HG03280 (cell line): Measurements from ENCODE around the gene ZNRF3.
"Not testable (repeated sequence)": the region's sequence is repeated elsewhere in the genome, so short reads cannot be mapped to it uniquely, and the experiment has no call there.

Source experiments
- ATAC-seq: cut with Tn5 transposase; IDR thresholded peaks from one replicate; pipeline ENCODE4 v1.9.1; 2021; ENCODE audit warnings: mild to moderate bottlenecking, moderate library complexity; ENCODE audit not compliant: unreplicated experiment

Gene ZNRF3

DNA sequence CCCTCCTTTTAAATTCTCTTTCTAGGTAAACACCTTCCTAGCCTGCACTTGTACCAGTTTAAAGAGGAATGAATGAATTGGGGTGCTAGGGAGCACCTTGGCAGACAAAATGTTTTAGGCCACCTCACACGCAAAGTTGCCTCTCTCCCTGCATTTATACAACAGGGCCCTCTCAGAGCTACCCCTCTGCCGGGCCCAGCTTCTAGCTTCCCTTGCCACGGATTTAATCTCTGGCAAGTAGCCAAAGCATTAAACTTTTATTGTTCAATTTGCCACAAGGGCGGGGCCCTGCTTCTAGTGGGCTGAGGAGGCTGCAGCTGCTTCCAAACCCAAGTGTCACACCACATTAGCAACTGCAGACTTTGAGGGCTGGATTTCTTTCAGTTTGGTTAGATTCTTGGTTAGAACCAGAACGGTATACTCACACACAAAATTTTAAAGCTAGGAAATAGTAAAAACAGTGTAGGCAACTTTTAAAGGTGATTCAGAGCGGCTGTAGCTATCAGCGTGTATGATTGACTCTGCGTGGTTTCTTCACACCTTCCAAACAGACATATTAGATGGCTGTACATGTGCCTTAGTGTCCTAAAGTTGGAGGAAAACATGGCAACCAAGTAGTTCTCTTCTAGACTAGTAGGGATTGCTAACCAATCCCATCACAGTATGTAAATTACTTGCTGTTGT lies 196.0 kb downstream of the ZNRF3 start:
- ATAC-seq, result no peak

DNA sequence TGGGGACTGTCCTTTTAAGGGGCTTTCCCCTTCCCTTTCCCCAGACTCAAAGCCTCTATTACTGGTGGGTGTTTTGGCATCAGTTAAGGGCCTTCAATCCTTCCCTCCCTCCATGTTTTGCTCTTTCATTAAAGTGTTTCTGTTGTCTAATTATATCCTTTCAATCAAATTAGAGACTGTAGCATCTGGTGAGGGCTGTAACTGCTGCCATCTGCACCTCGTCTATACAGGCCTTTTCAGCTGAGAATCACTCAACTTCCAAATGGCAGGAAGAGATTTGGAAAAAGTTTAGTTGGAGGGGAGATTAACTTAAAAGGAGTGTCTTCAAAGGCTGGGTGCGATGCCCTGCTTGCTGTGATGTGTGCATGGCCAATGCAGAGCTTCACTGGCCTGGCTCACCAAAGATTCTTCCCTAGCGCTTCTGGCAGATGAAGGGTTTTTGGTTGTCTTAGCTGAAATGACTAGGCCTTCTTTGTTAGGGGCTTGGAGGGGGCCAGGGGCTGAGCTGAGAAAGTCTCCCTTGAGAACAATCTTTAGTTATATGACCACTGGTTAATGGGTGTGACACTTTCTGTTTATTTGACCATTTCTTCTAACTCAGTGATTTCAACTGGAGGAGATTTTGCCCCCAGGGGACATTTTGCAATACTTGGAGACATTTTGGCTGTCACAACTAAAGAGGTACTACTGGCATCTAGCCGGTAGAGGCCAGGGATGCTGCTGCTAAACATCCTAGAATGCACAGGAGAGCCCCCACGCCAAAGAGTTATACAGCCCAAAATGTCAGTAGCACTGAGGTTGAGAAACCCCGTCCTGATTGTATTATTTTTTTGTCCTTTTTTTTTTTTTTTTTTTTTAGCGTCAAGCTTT lies 197.0 kb downstream of the ZNRF3 start:
- ATAC-seq, result no peak

DNA sequence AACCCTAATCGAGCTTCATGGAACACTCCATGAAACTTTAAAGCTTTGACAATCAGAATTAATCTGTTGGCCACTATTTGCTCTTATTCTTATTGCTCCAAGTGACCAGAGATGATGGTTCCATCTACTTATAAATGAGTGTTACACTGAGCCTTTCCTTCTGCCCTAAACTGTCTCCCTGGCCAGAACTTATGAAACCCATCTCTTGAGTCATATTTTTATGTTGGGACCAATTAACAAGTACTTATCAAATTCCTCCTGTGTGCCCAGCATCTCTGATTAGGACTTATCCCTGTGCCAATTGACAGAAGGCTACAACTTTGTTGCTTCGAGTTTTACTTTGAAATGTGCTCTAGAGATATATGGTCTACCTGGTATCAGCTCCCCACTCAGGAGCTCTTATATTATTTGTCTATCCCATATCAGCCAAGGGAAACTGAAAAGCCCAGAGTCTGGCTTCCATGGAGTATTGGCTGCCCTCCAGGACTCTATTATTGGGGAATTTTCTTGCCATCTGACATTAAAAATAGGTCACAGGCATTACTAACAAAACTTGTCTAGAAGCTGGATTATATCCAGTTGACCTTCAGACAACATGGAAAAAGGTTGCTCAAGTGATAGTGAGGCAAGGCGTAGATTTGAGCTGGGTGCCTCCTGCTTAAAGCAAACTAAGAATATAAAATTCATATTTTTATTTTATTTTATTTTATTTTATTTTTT lies 198.3 kb downstream of the ZNRF3 start:
- ATAC-seq, result no peak

DNA sequence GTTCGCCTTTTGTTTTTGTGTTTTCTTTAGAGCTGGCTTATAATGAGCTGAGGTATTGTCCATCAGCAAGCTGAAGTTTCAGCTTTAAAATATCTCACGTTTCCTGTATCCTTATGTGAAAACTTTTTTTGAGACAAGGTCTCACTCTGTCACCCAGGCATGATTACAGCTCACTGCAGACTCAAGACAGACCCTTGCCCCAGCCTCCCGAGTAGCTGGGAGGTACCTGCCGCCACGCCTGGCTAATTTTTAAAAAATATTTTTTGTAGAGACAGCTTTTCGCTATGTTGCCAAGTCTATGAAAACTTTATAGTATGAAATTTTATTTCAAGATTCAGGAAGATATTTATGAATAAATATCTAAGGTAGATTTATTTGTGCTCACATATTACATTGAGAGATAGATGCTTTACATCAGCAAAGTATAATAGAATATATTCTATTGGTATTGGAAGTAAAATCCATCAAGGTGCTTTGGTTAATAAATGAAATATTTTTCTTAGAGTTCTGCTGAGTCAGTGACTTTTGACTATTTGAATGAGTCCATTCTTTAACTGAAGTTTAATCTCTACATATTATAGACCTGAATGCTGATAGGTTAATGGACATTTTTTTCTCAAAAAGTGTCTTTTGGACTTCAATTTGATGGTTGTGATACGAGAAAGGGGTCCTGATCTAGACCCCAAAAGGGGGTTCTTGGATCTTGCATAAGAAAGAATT lies 199.6 kb downstream of the ZNRF3 start:
- ATAC-seq, result no peak

DNA sequence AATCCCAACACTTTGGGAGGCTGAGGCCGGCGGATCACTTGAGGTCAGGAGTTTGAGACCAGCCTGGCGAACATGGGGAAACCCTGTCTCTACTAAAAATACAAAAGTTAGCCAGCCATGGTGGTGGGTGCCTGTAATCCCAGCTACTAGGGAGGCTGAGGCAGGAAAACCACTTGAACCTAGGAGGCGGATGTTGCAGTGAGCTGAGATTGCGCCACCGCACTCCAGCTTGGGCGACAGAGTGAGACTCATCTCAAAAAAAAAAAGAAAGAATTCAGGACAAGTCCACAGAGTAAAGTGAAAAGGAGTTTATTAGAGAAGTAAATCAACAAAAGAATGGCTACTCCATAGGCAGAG lies 200.2 kb downstream of the ZNRF3 start:
- ATAC-seq, result not testable (repeated sequence)

DNA sequence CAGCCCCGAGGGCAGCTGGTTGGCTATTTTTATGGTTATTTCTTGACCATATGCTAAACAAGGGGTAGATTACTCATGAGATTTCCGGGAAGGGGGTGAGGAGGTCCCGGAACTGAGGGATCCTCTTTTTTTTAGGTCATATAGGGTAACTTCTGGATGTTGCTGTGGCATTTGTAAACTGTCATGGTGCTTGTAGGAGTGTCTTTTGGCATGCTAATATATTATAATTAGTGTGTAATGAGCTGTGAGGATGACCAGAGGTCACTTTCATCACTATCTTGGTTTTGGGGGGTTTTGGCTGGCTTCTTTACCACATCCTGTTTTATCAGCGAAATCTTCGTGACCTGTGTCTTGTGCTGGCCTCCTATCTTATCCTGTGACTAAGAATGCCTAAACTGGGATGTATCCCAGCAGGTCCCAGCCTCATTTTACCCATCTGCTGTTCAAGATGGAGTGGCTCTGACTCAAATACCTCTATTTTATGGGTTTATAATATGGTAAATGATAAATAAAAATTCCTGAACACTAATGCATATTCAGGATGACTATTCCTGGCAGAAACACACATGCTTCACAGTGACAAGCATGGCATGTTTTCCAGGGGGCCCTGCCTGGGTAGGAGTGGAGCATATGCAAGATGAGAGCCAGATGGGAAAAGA lies 200.7 kb downstream of the ZNRF3 start:
- ATAC-seq, result no peak

DNA sequence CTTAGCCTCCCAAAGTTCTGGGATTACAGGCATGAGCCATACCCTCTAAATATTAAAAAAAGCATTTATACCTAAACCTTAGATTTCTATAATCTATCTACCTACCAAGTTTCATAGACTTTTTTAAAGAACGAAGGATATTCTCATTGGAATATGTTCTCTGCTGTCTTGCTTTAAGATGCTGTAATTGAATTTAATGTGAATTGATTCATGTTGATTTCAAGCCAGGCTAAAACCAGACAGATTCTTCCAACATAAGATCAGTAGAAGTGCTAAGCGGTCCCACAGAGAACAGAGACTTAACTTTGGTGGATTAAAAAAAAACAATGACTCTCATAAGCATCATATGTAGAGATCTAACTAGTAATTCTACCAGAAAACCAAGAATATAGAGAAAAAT lies 203.6 kb downstream of the ZNRF3 start:
- ATAC-seq, result no peak

DNA sequence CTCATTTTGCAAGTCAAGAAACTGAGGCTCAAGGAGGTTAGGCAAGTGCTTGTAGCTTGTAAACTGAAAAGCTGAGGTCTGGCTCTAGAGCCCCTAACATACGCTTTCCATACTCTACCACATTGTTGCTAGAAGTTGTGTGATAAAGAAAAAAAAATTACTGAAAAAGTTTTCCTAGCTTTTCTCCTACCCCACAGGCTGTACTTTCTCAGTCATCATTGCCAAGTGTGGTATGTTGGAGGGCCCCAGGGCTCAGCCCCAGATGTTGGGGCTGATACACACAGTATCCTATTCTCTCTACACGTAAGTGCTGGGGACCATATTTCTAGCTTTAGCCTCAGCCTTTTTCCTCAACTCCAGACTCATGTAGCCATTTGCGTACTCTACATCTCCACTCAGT lies 205.4 kb downstream of the ZNRF3 start:
- ATAC-seq, result no peak

DNA sequence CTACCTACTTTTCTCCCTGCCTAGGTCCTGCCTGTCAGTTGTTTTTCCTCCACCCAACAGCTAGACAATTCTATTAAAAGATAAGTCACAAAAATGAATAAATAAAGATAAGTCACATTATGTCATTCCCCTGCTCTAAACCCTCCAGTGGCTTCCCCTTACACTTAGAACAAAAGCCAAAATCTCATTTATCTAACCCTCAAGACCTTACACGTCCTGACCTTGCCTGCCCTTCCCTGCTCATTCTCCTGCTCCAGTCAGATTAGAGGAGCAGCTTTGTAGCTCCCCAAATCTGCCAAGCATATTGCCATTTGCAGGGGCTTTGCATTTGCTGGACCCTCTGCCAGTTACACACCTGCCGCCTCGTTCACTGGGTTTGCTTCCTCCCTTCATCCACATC lies 206.1 kb downstream of the ZNRF3 start:
- ATAC-seq, result no peak

DNA sequence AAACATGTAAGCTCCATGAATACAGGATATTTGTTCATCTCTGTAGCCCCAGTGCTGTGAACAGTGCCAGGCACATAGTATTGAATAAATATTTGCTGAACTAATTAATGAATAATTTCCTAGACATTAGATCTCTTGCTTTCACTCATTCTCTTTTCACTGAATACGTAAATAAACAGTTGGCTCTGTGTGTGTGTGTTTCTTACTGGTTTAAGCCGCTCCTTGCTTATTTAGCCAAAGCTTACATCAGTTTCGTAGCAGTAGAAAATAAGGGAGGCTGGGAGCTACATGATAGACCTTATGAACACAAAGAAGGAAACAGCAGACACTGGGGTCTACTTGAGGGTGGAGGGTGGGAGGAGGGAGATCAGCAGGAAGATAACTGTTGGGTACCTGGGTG lies 206.7 kb downstream of the ZNRF3 start:
- no peak for ATAC-seq

DNA sequence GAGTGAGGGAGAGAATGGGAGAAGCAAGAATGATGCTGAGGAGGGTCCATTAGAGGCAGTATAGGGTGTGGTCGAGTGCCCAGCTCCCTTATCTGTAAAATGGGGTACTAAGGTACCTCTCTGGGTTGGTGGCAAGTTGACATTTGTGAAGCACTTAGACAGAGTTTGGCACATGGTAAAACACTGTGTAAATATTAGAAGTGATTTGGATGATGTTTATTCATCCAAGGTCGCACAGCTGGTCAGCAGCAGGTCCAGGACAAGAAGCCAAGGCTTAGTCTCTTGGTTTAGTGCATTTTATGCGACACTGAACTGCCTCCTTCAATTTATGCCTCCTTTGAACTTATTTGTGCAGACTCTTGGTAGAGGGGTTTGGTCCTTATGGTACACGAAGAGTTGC lies 208.9 kb downstream of the ZNRF3 start:
- ATAC-seq, result no peak

DNA sequence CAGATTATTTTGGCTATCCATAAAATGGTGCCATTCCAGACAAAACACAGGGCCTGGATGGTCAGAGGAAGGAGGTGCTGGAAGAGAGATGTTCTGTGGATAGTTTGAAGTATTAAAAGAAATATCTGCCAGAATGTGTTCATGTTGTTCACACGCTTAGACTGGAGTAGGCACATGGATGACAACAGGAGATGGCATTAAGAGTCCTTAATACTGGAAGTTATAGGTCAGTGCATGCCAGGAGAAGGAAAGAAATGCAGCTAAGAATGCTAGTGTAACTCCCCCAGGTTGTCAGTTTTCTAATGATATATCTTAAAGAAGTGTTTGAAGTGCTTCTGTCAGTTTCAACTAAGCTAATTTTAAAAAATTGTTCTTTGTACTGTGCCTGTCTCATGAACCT lies 209.7 kb downstream of the ZNRF3 start:
- ATAC-seq, result no peak

DNA sequence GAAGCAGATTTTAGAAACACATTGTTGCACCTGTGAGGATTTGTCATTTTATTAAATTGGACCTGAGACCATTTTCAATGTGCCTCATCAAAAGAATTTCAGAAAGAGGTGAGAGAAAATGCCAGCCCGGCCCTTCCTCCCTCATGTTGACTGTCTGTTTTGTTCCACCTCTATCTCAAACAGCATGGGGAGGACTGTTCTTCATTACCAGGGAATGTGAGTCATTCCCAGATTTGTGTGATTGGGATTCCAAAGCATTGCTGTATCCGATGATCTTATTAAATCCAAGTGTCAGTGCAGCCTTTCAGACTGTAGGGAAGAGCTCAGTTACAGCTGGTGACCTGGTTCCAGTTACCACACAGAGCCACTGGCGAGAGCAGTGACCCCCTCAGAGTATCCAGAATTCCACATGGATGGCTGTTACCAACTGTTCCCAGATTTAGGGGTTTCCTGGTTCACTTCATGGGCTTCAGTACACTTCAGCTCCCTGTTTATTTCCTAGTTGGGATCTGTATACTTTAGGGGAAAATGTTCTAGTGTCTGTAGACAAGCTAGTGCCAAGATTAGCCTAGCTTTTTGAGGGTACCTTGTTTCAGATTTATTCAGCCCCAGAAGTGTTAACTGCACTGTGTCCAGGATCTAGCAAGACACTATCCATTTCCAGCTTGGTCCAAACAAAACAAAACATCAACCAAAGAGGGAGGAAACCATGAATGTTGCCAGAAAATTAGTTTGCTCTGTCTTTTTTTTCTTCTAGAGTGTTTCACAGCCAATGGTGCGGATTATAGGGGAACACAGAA lies 210.3 kb downstream of the ZNRF3 start:
- no peak for ATAC-seq

DNA sequence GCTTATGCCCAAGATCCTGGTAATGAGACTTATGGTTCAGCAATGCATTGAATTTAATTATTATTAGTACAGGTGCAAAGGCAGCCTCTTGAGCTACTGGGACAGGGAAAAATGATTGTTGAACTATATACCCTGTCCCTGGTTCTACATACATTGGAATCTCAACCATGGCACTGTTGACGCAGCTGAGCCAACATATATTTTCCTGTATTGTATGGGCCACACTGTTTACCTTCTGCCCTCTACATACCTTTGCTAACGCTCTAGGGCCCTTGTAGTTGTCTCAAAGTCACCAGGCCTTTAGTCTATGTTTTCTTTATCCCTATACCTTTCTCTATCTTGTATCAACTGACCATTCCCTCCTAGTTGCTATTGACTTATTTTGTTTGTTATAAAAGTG lies 212.1 kb downstream of the ZNRF3 start:
- no peak for ATAC-seq

DNA sequence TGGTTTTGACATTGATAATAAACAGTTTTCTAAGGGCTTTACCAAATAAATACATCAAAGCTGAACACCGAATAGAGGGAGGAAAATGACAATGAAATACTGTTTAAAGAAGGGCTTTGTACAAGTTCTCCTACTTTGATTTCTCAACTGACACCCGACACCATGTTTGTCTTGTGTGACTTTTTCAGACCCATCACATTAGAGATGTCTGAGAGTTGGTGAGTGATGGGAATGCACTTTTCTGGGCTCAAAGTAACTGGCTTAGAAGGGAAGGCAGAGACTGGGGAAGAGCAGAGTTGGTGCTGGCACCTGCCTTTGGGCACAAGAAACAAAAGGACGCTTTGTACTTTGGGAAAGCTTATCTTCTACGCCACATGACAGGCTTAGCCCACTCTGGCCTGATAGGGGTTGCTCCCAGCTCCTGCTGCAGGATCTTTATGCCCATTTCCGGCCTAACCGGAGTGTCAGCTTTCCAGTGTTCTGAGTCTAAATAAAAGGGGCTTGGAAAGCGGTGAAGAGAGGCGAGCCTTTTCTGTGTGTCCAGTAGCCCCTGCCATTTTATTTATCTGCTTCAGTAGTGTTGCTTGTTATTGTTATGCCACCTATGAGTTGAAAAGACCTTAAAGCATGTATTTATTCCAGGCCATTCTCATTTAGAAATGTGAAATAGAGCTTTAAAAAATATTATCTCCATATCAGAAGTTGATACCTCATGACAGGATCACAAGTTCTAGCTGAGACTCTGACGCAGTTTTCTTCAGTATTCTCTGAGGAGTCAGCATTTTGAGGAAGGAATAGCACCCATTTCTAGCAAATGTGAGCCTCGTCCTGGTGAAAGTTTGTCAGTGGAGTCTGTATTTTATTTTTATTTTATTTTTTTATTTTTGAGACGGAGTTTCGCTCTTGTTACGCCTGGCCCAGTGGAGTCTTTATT lies 213.6 kb downstream of the ZNRF3 start:
- ATAC-seq, result no peak

DNA sequence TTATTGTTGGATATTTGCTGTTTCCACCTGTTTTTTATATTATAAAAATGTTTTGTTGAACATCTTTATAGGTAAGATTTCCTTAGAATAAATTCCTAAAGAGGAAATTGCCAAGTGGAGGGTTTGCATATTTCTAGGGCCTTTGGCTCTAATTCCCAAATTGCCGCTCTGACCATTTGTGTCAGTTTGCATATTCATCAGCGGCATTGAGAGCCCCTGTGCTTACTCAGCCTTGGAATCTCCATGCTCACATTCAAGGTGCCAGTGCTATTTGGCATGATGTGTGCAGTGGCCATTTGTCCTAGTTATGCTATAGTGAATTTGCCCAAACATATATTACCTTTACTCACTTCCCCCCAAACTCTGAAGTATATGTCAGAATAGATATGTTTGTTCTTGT lies 214.9 kb downstream of the ZNRF3 start:
- ATAC-seq, result no peak

DNA sequence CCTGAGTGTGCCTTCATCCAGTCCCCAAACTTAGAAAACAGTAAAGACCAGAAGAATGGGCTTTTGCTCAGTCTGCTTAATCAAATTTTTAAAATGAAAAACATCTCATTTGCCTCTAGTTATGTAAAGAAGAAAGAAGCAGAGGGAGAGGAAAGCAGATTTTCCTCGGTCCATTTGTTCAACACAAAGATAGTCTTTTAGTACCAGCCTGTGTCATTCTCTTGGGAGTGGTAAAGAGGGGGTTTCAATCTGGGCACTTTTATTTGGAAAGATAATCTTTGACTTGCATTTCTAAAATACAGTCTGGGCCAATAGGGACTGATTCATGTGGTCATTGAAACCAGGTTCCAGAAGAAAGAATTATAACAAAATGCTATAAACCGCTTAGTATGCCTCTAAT lies 218.9 kb downstream of the ZNRF3 start:
- ATAC-seq, result no peak

DNA sequence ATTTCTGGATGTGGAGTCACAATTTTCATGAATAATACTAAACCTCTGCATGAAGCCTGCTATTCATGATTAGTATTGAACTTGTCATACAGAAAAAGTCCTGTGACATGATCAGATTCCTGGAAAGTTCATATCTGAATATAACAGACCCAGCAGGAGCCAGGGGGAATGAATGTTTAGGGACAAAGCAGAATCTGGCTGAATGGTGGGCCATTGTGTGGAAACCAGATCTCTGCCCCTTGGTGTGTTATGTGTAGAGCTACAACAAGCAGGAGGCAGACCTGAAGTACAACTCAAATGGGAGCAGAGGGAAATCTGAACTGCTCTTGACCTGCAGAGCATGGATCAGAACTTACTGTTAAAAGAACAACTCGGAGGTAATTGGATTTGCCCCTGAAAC lies 219.7 kb downstream of the ZNRF3 start:
- no peak for ATAC-seq

DNA sequence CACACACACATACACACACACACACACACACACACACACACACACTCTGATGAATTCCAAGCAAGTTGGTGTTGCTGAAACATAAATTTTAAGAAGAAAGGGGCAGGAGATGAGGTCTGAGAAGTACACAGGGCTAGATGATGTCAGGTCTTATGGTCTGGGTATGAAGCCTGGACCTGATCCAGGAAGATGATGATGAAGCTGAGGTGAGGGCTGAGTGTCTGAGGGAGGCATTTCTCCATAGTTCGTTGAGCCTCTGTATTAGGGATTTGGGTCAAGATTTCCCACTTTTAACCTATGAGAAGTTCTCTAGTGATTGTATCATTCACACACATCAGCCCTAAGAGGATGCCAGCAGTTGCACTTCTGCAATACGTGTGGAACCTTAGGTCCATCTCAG lies 222.1 kb downstream of the ZNRF3 start:
- no peak for ATAC-seq
